Lung (tissue), 12 donors: ENCODE results near the gene FOXRED2. TPM values are rescaled to one million over a fixed set of nuclear protein-coding genes. Genes with fewer than 3 reads are reported as not detected.
A peak's percentile ranks its signal among the peaks of the same experiment; 100 is the strongest.

ENCODE experiments used
- ATAC-seq: fragments of 200-7000 bp; cut with Tn5 transposase; one replicate; pipeline ENCODE4 v1.9.1; 2020; ENCODE audit warnings: moderate number of reproducible peaks; ENCODE audit not compliant: insufficient read depth, low FRiP score
- DNase-seq, 3 donors: peaks; one replicate each; pipeline ENCODE4 v3.0.0-alpha.2; 2013 to 2017
- H3K27ac ChIP-seq, 2 donors: one replicate each; pipeline ENCODE4 v1.5.1; 2013; ENCODE audit warnings: mild to moderate bottlenecking in 2 of 2, moderate library complexity in 2 of 2, control low read depth in 1 of 2, inconsistent platforms in 1 of 2, low read depth in 1 of 2, low read length in 1 of 2
- H3K27me3 ChIP-seq, 3 donors: one replicate each; pipeline ENCODE4 v1.5.1; 2013; ENCODE audit warnings: low read length in 2 of 3; ENCODE audit not compliant: control insufficient read depth in 3 of 3, insufficient read depth in 3 of 3
- H3K36me3 ChIP-seq, 4 donors: one replicate each; pipeline ENCODE4 v1.5.1; 2013; ENCODE audit warnings: low read length in 4 of 4, mild to moderate bottlenecking in 1 of 4, moderate library complexity in 1 of 4; ENCODE audit not compliant: control insufficient read depth in 4 of 4, insufficient read depth in 4 of 4
- H3K4me1 ChIP-seq, 5 donors: one replicate each; pipeline ENCODE4 v1.5.1; 2013; ENCODE audit warnings: low read length in 5 of 5, mild to moderate bottlenecking in 2 of 5, moderate library complexity in 1 of 5; ENCODE audit not compliant: control insufficient read depth in 5 of 5, insufficient read depth in 5 of 5
- H3K4me3 ChIP-seq: one replicate; pipeline ENCODE4 v1.5.1; 2013; ENCODE audit warnings: mild to moderate bottlenecking, control low read depth, moderate library complexity
- H3K9ac ChIP-seq, 2 donors: one replicate each; pipeline ENCODE4 v1.5.1; 2013; ENCODE audit warnings: low read length in 2 of 2, control low read depth in 1 of 2; ENCODE audit not compliant: insufficient read depth in 1 of 2
- H3K9me3 ChIP-seq, 4 donors: one replicate each; pipeline ENCODE4 v1.5.1; 2013; ENCODE audit warnings: low read length in 3 of 4, mild to moderate bottlenecking in 1 of 4, moderate library complexity in 1 of 4; ENCODE audit not compliant: control insufficient read depth in 4 of 4, insufficient read depth in 3 of 4
- CTCF ChIP-seq: IDR thresholded peaks from 2 replicates; pipeline ENCODE4 v1.5.1; 2012; ENCODE audit warnings: mild to moderate bottlenecking; ENCODE audit errors: control extremely low read depth, extremely low read depth
- WGBS, 2 donors: extraction: QIAGEN DNeasy Blood & Tissue Kit; methylation state at CpG; one replicate each; pipeline ENCODE4 v1.1.7; 2013; 5-methylcytosine and 5-hydroxymethylcytosine counted together
- polyA plus RNA-seq, 2 donors: library from polyadenylated mRNA; stranded (reverse); fragments of 200-250 nt; gene quantifications; one replicate each; pipeline ENCODE4 v1.2.1, GENCODE V29; 2013
- total RNA-seq, 2 donors: library from RNA; depleted of rRNA in 1 of 2; stranded (reverse); fragments of >200 nt in 1 of 2; gene quantifications; one replicate each; pipeline ENCODE4 v1.2.1, GENCODE V29; 2014 to 2021
- donor health status: control.
- donor health status: control.
- donor health status: Bipolar disorder and iron deficiency.
- donor health status: healthy.
- donor health status: DM: yes; HTN: yes; CAD: no.

The FOXRED2 gene
- total and polyA plus RNA-seq, 4 donors, result 3.9 to 18.0 (median 7.8) TPM

- ATAC-seq (no peak), DNase-seq (no peak)
- H3K9me3 ChIP-seq, result peaks cover 0 to 3% (median 0%) of the 10 kb centered on the region in 4 donors
- no peak for TF ChIP-seq CTCF
- no peak overlapping the region for H3K4me3 ChIP-seq
- 84 to 88% methylated on average over 4 of the region's 4 CpGs for WGBS, 2 donors
- H3K36me3 ChIP-seq, result peaks cover 56 to 65% (median 59%) of the 10 kb centered on the region in 4 donors
- no peaks in the 10 kb centered on the region for H3K4me1 ChIP-seq
- no peak overlapping the region for H3K9ac ChIP-seq
- no peaks in the 10 kb centered on the region for H3K27me3 ChIP-seq
- H3K27ac ChIP-seq, result no peak overlapping the region
These were observed 6.2 kb upstream of the FOXRED2 start for GRCh38 chr22:36512991-36513390.

- Histone ChIP-seq H3K27me3 (no peaks in the 10 kb centered on the region), H3K36me3 (peaks cover 52 to 60% (median 57%) of the 10 kb centered on the region in 4 donors), H3K9me3 (peaks cover 0 to 3% (median 0%) of the 10 kb centered on the region in 4 donors), H3K27ac (no peak overlapping the region), H3K9ac (no peak overlapping the region), H3K4me1 (peaks cover 0 to 4% (median 3%) of the 10 kb centered on the region in 5 donors), H3K4me3 (no peak overlapping the region)
- DNase-seq (no peak), ATAC-seq (no peak)
- 93 to 96% methylated on average over 8 of the region's 8 CpGs for WGBS, 2 donors
- TF ChIP-seq CTCF, result no peak
These were observed 5.5 kb upstream of the FOXRED2 start for GRCh38 chr22:36512333-36512732.

GRCh38 chr22:36510966-36511881 lies 4.4 kb upstream of the FOXRED2 start:
- WGBS, 2 donors, result 62 to 71% methylated on average over 17 of the region's 17 CpGs
- Histone ChIP-seq H3K27me3 (no peaks in the 10 kb centered on the region), H3K27ac (no peak overlapping the region), H3K36me3 (peaks cover 41 to 50% (median 46%) of the 10 kb centered on the region in 4 donors), H3K9ac (no peak overlapping the region), H3K4me3 (no peak overlapping the region), H3K9me3 (peaks cover 0 to 1% (median 0%) of the 10 kb centered on the region in 4 donors), H3K4me1 (peaks cover 0 to 11% (median 6%) of the 10 kb centered on the region in 5 donors)
- ATAC-seq, result no peak
- TF ChIP-seq CTCF, result no peak
- peak; percentile 57 to 68 (median 57) for DNase-seq
